GM18951 (cell line): Measurements from ENCODE around the gene LY6G6C.

Experiments used
- POLR2A ChIP-seq: IDR thresholded peaks from 4 replicates; pipeline ENCODE4 v1.6.1; 2011; ENCODE audit warnings: mild to moderate bottlenecking; ENCODE audit not compliant: insufficient read length, insufficient read depth; ENCODE audit errors: extremely low read depth
- in situ Hi-C: fragments of 300-500 bp; cut with MboI; formaldehyde crosslinking; loops from one replicate; pipeline ENCODE4 v1.12.0; 2022; ENCODE audit warnings: low sequenced_read_pairs, mixed read lengths, inconsistent platforms; ENCODE audit not compliant: unreplicated experiment

Gene LY6G6C

GRCh38 chr6:31686483-31686882 lies 35.1 kb downstream of the LY6G6C start:
- in situ Hi-C loops, result no loop called here
- TF ChIP-seq POLR2A, result no peak

- in situ Hi-C loops, result no loop called here
- no peak for TF ChIP-seq POLR2A
Measured at GRCh38 chr6:31683591-31683990, 38.0 kb downstream of the LY6G6C start.

GRCh38 chr6:31681135-31681671 lies 40.3 kb downstream of the LY6G6C start:
- in situ Hi-C loops, result no loop called here
- TF ChIP-seq POLR2A, result peak; percentile 36

DNA sequence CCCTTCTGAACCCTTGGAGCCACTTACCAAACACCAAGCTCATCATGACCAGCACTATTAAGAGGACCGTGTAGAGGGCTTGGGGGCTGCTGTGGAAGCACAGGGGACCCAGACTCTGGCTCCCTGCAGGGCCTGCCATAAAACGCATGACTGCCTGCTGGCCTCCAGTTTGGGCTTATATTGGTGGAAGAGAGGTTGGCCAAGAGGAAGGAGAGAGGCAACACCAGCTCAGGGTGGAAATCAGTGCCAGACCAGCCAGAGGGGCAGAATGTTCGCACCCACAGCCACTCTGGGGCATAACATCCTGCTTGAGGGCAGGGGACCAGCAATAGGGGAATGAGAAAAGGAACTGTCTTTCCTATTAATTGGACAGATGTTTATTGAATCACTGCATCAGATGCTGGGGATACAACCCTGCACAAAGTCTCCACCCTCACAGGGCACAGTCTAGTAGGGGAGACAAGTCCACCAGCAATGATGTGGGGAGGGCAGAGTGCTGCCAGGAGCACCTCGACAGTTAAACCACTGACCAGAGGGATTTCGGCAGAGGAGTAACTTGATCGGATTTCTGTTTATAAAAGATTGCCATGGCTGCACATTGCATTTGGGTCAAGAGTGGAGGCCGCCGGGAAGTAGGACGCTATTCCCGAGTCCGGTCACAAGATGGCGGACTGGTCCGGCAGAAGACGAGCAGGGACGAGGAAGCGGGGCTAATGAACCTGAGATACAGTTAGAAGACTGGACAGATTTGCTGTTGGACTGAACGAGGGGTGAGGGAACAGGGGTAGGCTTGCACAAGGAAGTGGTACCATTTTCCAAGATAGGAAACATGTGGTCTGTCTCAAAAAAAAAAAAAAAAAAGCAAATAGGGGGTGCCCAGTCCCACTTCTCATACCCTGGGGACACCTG lies 41.1 kb downstream of the LY6G6C start, which contains the start of gene LY6G5C:
Gene LY6G5C, minus strand, starts transcription at position 842 of the 909 bp plus-strand sequence. Its CDS starts 694 bp downstream, at position 148.
- TF ChIP-seq POLR2A, result no peak
- in situ Hi-C loops, result no loop called here

DNA sequence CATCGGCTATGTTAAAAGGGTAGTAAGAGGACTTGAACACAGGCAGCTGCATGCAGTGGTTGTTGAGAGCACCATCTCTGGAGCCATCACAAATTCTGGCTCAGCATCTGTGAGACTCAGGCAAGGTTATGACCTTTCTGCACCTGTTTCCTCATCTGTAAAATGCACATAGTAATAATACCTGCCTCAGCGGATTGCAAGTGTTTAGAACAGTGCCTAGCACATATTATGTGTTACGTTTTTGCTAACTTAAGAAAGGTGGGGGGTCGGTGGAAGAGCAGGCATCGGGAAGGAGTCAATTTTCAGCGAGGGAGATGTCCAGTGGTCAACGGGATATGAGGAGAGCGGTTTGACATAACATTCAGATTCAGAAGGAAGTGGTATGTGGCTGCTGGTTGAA lies 43.6 kb downstream of the LY6G6C start:
- TF ChIP-seq POLR2A, result no peak
- in situ Hi-C loops, result no loop called here

GRCh38 chr6:31676904-31677303 lies 44.6 kb downstream of the LY6G6C start:
- no peak for TF ChIP-seq POLR2A
- in situ Hi-C loops, result no loop called here

DNA sequence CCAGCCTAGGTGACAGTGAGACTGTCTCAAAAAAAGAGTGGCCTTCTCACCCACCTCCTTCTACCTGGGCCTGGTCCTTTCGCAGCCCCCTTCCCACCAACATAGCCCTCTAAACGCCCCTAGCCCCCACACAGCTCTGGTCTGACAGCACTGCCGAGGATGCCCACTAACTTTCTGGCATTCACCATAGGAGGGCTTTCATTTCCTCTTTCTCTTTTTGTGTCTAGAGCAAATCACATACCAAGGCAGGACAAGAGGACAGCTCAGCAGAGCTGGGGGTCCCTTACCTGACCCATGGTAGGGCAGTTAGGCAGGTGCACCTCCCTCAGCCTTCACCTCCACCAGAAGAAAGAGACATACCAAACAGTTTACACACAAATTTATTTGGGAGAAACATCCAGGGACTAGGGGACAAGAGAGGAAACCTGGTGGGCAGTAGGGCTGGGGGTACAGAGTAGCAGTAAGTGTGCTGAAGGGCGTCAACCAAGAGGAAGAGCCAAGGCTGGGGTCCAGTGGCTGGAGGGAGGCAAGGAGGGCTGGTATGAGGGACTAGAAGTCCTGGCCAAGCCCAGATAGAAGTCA lies 45.1 kb downstream of the LY6G6C start:
- TF ChIP-seq POLR2A, result no peak
- in situ Hi-C loops, result no loop called here

DNA sequence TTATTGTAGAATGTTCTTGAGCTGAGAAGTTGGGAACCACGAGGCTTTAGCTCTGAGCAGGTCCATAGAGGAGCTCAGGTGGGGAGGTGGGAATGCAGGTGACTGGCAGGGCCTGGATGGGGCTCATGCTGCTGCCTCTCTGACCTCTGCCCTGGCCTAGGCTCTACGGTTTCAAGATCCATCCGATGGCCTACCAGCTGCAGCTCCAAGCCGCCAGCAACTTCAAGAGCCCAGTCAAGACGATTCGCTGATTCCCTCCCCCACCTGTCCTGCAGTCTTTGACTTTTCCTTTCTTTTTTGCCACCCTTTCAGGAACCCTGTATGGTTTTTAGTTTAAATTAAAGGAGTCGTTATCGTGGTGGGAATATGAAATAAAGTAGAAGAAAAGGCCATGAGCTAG lies 51.9 kb downstream of the LY6G6C start, which contains the start of gene LY6G5B:
Gene LY6G5B, plus strand, starts transcription at position 301 of the 400 bp plus-strand sequence. CDS start 975 bp downstream, outside the sequence.
- no peak for TF ChIP-seq POLR2A
- in situ Hi-C loops, result no loop called here
